ENCODE measurements around the gene PTPRM. TPM values are rescaled to one million over a fixed set of nuclear protein-coding genes. Genes with fewer than 3 reads are reported as not detected.

PTPRM gene
- total and polyA plus RNA-seq, 9 donors: 45.6 to 82.0 (median 56.9) TPM

DNA sequence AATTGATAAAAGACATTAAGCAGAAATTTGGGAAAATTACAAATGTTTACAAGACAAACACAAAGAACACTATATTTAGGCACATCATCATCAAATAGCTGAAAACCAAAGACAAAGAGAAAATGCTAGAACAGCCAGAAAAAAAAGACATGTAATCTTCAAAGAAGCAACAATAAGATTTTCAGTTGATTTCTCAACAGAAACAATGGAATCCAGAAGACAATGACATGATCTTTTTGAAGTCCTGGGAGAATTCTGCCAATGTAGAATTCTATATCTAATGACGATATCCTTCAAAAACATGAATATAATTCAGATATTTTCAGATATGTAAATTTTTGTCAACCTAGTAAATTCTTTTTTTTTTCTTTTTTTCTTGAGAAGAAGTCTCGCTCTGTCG, 179.0 kb downstream of the PTPRM start:
- TF ChIP-seq EP300 (IDR thresholded peaks at IDR 0.05): no peak
- TF ChIP-seq, protein P1, sequence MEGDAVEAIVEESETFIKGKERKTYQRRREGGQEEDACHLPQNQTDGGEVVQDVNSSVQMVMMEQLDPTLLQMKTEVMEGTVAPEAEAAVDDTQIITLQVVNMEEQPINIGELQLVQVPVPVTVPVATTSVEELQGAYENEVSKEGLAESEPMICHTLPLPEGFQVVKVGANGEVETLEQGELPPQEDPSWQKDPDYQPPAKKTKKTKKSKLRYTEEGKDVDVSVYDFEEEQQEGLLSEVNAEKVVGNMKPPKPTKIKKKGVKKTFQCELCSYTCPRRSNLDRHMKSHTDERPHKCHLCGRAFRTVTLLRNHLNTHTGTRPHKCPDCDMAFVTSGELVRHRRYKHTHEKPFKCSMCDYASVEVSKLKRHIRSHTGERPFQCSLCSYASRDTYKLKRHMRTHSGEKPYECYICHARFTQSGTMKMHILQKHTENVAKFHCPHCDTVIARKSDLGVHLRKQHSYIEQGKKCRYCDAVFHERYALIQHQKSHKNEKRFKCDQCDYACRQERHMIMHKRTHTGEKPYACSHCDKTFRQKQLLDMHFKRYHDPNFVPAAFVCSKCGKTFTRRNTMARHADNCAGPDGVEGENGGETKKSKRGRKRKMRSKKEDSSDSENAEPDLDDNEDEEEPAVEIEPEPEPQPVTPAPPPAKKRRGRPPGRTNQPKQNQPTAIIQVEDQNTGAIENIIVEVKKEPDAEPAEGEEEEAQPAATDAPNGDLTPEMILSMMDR (IDR thresholded peaks at IDR 0.05): no peak
- no peak for TF ChIP-seq POLR2A (IDR thresholded peaks at IDR 0.05)
- 96 to 100% (median 99%) methylated on average over 3 of the region's 3 CpGs for WGBS, 3 donors
- H3K27ac ChIP-seq: no peak overlapping the region
- intact Hi-C loops (cut with DNase I): no loop called here
- no peak for DNase-seq
- H3K27me3 ChIP-seq: no peaks in the 10 kb centered on the region
- peaks cover 16% of the 10 kb centered on the region for H3K4me1 ChIP-seq (ENCODE audit: insufficient read depth)
- no peaks in the 10 kb centered on the region for H3K9me3 ChIP-seq
- no peaks in the 10 kb centered on the region for H3K36me3 ChIP-seq
- H3K4me3 ChIP-seq: no peak overlapping the region

DNA sequence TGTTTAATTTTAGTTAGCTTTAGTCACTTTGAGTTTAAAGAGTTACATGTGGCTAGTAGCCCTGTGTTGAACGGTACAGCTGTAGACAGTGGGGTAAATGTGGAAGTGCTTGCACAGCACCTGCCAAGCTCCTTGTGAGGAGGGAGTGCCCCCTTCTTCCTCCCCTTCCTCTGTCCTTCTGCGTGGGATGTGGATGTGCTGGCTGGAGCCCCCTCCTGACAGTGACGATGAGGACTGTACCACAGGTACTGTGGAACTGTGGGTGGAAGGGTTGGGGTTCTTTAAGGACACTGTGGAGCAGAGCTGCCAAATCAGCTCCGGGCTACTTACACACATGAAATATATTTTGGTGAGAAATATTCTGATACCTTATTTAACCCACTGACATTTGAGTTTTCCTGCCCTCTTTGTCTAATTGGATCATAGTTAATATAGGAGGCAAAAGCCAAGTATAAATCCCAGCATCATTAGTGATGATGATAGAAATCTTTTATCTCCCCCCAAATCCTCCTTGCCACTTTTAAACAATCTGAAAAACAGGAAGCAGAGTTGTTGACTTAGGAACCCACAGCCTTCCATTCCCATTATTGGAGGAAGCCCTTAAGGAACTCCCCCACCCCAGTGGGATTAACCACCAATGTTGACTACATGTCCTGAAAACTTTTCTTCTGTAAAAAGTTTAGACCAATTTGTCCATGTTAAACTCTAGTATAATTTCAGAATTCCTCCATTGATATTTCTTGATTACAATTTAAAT, 181.3 kb downstream of the PTPRM start:
- intact Hi-C loops (cut with DNase I): no loop called here
- H3K4me3 ChIP-seq: no peak overlapping the region
- 11 to 36% (median 27%) methylated on average over 4 of the region's 4 CpGs for WGBS, 3 donors
- TF ChIP-seq, protein P1 (IDR thresholded peaks at IDR 0.05): no peak
- TF ChIP-seq POLR2A (IDR thresholded peaks at IDR 0.05): no peak
- TF ChIP-seq EP300 (IDR thresholded peaks at IDR 0.05): no peak
- no peak for DNase-seq
- peaks cover 16% of the 10 kb centered on the region for H3K4me1 ChIP-seq (ENCODE audit: insufficient read depth)
- no peaks in the 10 kb centered on the region for H3K27me3 ChIP-seq
- H3K27ac ChIP-seq: no peak overlapping the region
- H3K9me3 ChIP-seq: no peaks in the 10 kb centered on the region
- no peaks in the 10 kb centered on the region for H3K36me3 ChIP-seq

DNA sequence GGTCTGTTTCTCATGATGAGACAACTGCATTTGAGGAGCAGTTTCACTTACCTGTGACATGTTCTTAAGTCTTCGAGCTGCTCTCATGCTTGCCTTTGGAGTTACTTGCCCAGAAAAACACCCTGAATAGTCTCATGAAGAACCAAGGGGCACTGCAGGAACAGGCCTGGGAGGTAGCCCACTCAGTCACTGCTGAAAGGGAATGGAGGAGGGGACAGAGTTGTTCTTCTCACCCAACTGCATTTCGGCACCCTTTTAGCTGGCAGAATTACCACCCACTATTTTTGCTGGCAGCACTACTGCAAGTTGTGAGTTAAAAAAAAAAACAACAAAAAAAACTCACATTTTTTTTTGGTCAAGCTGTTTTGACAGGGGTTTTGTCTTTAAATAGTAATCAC, 181.9 kb downstream of the PTPRM start:
- H3K27me3 ChIP-seq: no peaks in the 10 kb centered on the region
- no peaks in the 10 kb centered on the region for H3K9me3 ChIP-seq
- intact Hi-C loops (cut with DNase I): no loop called here
- no peak overlapping the region for H3K4me3 ChIP-seq
- TF ChIP-seq EP300 (IDR thresholded peaks at IDR 0.05) (no peak), POLR2A (IDR thresholded peaks at IDR 0.05) (no peak)
- TF ChIP-seq, protein P1 (IDR thresholded peaks at IDR 0.05): no peak
- H3K36me3 ChIP-seq: no peaks in the 10 kb centered on the region
- 47 to 63% (median 61%) methylated on average over 2 of the region's 2 CpGs for WGBS, 3 donors
- peaks cover 16% of the 10 kb centered on the region for H3K4me1 ChIP-seq (ENCODE audit: insufficient read depth)
- DNase-seq: no peak
- H3K27ac ChIP-seq: no peak overlapping the region

DNA sequence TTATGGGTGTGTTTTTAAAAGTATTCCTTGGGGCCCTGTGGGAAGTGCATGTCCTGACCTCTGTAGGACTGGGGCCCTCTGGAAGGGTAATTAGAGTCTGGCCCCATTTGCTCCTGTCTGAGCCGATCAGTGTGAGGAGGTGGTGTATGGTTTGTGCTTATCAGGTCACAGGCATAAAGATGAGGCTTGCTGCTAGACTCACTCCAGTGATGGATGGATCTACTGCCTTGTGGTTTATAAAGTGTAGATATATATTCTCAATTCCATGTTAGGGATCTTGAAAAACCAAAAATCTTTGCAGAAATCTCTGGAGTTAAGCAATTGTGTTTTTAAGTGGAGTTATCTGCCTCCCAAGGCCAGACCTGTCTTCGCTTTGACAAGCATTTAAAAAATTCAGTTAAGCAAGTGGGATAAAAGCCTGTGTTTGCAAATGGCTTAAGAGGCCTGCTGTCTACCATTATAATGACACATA, 182.4 kb downstream of the PTPRM start:
- TF ChIP-seq, protein P1 (IDR thresholded peaks at IDR 0.05): no peak
- TF ChIP-seq EP300 (IDR thresholded peaks at IDR 0.05): no peak
- TF ChIP-seq POLR2A (IDR thresholded peaks at IDR 0.05): no peak
- Histone ChIP-seq H3K4me3 (no peak overlapping the region), H3K27ac (no peak overlapping the region), H3K9me3 (no peaks in the 10 kb centered on the region), H3K27me3 (no peaks in the 10 kb centered on the region), H3K4me1 (ENCODE audit: insufficient read depth) (peaks cover 16% of the 10 kb centered on the region), H3K36me3 (no peaks in the 10 kb centered on the region)
- WGBS, 3 donors: 11 to 20% (median 14%) methylated on average over 2 of the region's 2 CpGs
- DNase-seq: no peak
- intact Hi-C loops (cut with DNase I): no loop called here

Measured in ovary (tissue), 9 donors.